Dermis blood vessel endothelial cell (primary cell): ENCODE measurements around the gene FBXL7. TPM values are rescaled to one million over a fixed set of nuclear protein-coding genes. Genes with fewer than 3 reads are reported as not detected.

Experiments used
- DNase-seq: peaks from one replicate; pipeline ENCODE4 v3.0.0; 2010
- total RNA-seq: library from RNA; depleted of rRNA; stranded (reverse); fragments of >200 nt; gene quantifications from 2 replicates; pipeline ENCODE4 v1.2.3, GENCODE V29; 2014

The FBXL7 gene
- total RNA-seq = 15.5 and 23.1 TPM in 2 replicates

- peak; percentile 88 for DNase-seq
Measured at GRCh38 chr5:15499528-15500324, at the start of gene FBXL7. Gene FBXL7, plus strand, starts transcription at chr5:15500180.

GRCh38 chr5:15450473-15450872, 49.5 kb upstream of the FBXL7 start:
- DNase-seq = no peak

GRCh38 chr5:15450949-15451348, 49.0 kb upstream of the FBXL7 start:
- no peak for DNase-seq

GRCh38 chr5:15452030-15452429, 48.0 kb upstream of the FBXL7 start:
- no peak for DNase-seq

GRCh38 chr5:15452781-15453180, 47.2 kb upstream of the FBXL7 start:
- no peak for DNase-seq

GRCh38 chr5:15459200-15459599, 40.8 kb upstream of the FBXL7 start:
- DNase-seq = no peak

GRCh38 chr5:15463231-15463980, 36.6 kb upstream of the FBXL7 start:
- DNase-seq = peak; percentile 70

- DNase-seq = no peak
Measured at GRCh38 chr5:15472116-15472515, 27.9 kb upstream of the FBXL7 start.

- DNase-seq = no peak
Measured at GRCh38 chr5:15474143-15474719, 25.7 kb upstream of the FBXL7 start.

- no peak for DNase-seq
Measured at GRCh38 chr5:15475367-15475766, 24.6 kb upstream of the FBXL7 start.

- no peak for DNase-seq
Measured at GRCh38 chr5:15476977-15477376, 23.0 kb upstream of the FBXL7 start.

- DNase-seq = no peak
Measured at GRCh38 chr5:15480436-15480835, 19.5 kb upstream of the FBXL7 start.

- DNase-seq = peak; percentile 38
Measured at GRCh38 chr5:15483351-15484097, 16.5 kb upstream of the FBXL7 start.

- no peak for DNase-seq
Measured at GRCh38 chr5:15487228-15487627, 12.8 kb upstream of the FBXL7 start.

GRCh38 chr5:15489571-15490235, 10.3 kb upstream of the FBXL7 start:
- DNase-seq = no peak

- no peak for DNase-seq
Measured at GRCh38 chr5:15492545-15492944, 7.4 kb upstream of the FBXL7 start.

- DNase-seq = no peak
Measured at GRCh38 chr5:15493501-15493900, 6.5 kb upstream of the FBXL7 start.

- no peak for DNase-seq
Measured at GRCh38 chr5:15495026-15495425, 5.0 kb upstream of the FBXL7 start.

- peak; percentile 92 for DNase-seq
Measured at GRCh38 chr5:15496886-15497285, 3.1 kb upstream of the FBXL7 start.

GRCh38 chr5:15500325-15501001, 483 bp downstream of the FBXL7 start:
- peak; percentile 61 for DNase-seq

- DNase-seq = peak; percentile 80
Measured at GRCh38 chr5:15501091-15501791, 1.3 kb downstream of the FBXL7 start.
